Measurements from ENCODE around the gene CBR1. TPM values are rescaled to one million over a fixed set of nuclear protein-coding genes. Genes with fewer than 3 reads are reported as not detected.

CBR1 gene
- polyA plus RNA-seq, 3 donors, result 36.9 to 114 (median 100) TPM

- intact Hi-C loops (cut with micrococcal nuclease), result loop anchor here (5.0 to 10.0 kb wide), 2 partner anchors 45 to 48 kb away; partner anchors contain the start of gene SETD4 (in 2 of the 2)
- Histone ChIP-seq H3K4me3 (replicated peaks in 1 of 3; ENCODE audit: low read depth in 2 of 3, low read length in 3 of 3) (no peak overlapping the region), H4K20me1 (ENCODE audit: insufficient read depth, low read length) (no peaks in the 10 kb centered on the region), H3K27me3 (ENCODE audit: control insufficient read depth in 2 of 2, insufficient read depth in 2 of 2, low read length in 2 of 2) (peaks cover 6 to 8% of the 10 kb centered on the region in 2 donors), H2AFZ (ENCODE audit: insufficient read depth, low read depth, low read length, poor library complexity, severe bottlenecking) (no peak overlapping the region), H3K4me2 (replicated peaks; ENCODE audit: extremely low read depth, low read length, poor library complexity, severe bottlenecking) (no peak overlapping the region), H3K9ac (ENCODE audit: insufficient read depth, low read length, poor library complexity, severe bottlenecking) (no peak overlapping the region), H3K9me3 (replicated peaks in 1 of 2; ENCODE audit: control insufficient read depth in 1 of 2, insufficient read depth in 1 of 2, low read length in 2 of 2) (no peaks in the 10 kb centered on the region), H3K4me1 (ENCODE audit: control insufficient read depth in 1 of 2, insufficient read depth in 2 of 2, low read length in 2 of 2) (peaks cover 13 to 23% of the 10 kb centered on the region in 2 donors), H3K79me2 (ENCODE audit: insufficient read depth, low read length) (no peaks in the 10 kb centered on the region), H3K36me3 (replicated peaks in 1 of 2; ENCODE audit: control insufficient read depth in 1 of 2, insufficient read depth in 2 of 2, low read length in 2 of 2) (no peaks in the 10 kb centered on the region), H3K27ac (ENCODE audit: low read depth in 1 of 2, low read length in 2 of 2) (no peak overlapping the region)
- peaks cover 20% of the 10 kb centered on the region for H3K4me1 Mint-ChIP-seq
- no peak overlapping the region for H3K4me3 Mint-ChIP-seq
- no peak for TF ChIP-seq CTCF (IDR thresholded peaks at IDR 0.05)
- WGBS (ENCODE audit: insufficient coverage), result 95% methylated on average over 5 of the region's 10 CpGs
- H3K36me3 Mint-ChIP-seq, result no peaks in the 10 kb centered on the region
- H3K27ac Mint-ChIP-seq, result no peak overlapping the region
- no peak for DNase-seq
- peaks cover 16% of the 10 kb centered on the region in 3 donors for H3K27me3 Mint-ChIP-seq (ENCODE audit: low read depth in 3 of 3)
- H3K9me3 Mint-ChIP-seq, result peaks cover 0 to 1% (median 0%) of the 10 kb centered on the region in 7 donors
Measured at GRCh38 chr21:36109868-36110267, 40.0 kb downstream of the CBR1 start.

GRCh38 chr21:36111238-36111637 lies 41.4 kb downstream of the CBR1 start:
- DNase-seq, result no peak
- H3K27me3 Mint-ChIP-seq (ENCODE audit: low read depth in 3 of 3), result peaks cover 3 to 7% (median 6%) of the 10 kb centered on the region in 3 donors

More at GRCh38 chr21:36111238-36111637, 41.4 kb downstream of the CBR1 start:
- Histone ChIP-seq H3K9me3 (replicated peaks in 1 of 2; ENCODE audit: control insufficient read depth in 1 of 2, insufficient read depth in 1 of 2, low read length in 2 of 2) (no peaks in the 10 kb centered on the region), H3K27ac (ENCODE audit: low read depth in 1 of 2, low read length in 2 of 2) (no peak overlapping the region), H2AFZ (ENCODE audit: insufficient read depth, low read depth, low read length, poor library complexity, severe bottlenecking) (no peak overlapping the region), H3K9ac (ENCODE audit: insufficient read depth, low read length, poor library complexity, severe bottlenecking) (no peak overlapping the region), H3K4me2 (replicated peaks; ENCODE audit: extremely low read depth, low read length, poor library complexity, severe bottlenecking) (no peak overlapping the region), H3K36me3 (replicated peaks in 1 of 2; ENCODE audit: control insufficient read depth in 1 of 2, insufficient read depth in 2 of 2, low read length in 2 of 2) (no peaks in the 10 kb centered on the region), H3K4me1 (ENCODE audit: control insufficient read depth in 1 of 2, insufficient read depth in 2 of 2, low read length in 2 of 2) (peaks cover 10 to 20% of the 10 kb centered on the region in 2 donors), H3K27me3 (ENCODE audit: control insufficient read depth in 2 of 2, insufficient read depth in 2 of 2, low read length in 2 of 2) (no peaks in the 10 kb centered on the region), H3K79me2 (ENCODE audit: insufficient read depth, low read length) (no peaks in the 10 kb centered on the region), H3K4me3 (replicated peaks in 1 of 3; ENCODE audit: low read depth in 2 of 3, low read length in 3 of 3) (no peak overlapping the region), H4K20me1 (ENCODE audit: insufficient read depth, low read length) (no peaks in the 10 kb centered on the region)
- intact Hi-C loops (cut with micrococcal nuclease), result loop anchor here (5.0 to 10.0 kb wide), 2 partner anchors 46 to 49 kb away; partner anchors contain the start of gene SETD4 (in 2 of the 2)
- peaks cover 13% of the 10 kb centered on the region for H3K4me1 Mint-ChIP-seq
- WGBS (ENCODE audit: insufficient coverage), result 100% methylated on average over 1 of the region's 8 CpGs
- no peak for TF ChIP-seq CTCF (IDR thresholded peaks at IDR 0.05)
- no peak overlapping the region for H3K27ac Mint-ChIP-seq
- H3K4me3 Mint-ChIP-seq, result no peak overlapping the region
- no peaks in the 10 kb centered on the region for H3K36me3 Mint-ChIP-seq
- H3K9me3 Mint-ChIP-seq, result no peaks in the 10 kb centered on the region
